Activated CD4-positive, alpha-beta T cell treated with anti-CD3 and anti-CD28 coated beads, Interleukin-2, amount 50 U/mL, for 16 hours (primary cell): ENCODE measurements around the gene CDC14B.

Experiments
- DNase-seq: peaks from one replicate; pipeline ENCODE4 v3.0.0-alpha.2; 2020

Gene CDC14B

GRCh38 chr9:96500696-96501632 is 118.7 kb downstream of the CDC14B start:
- DNase-seq: no peak

DNA sequence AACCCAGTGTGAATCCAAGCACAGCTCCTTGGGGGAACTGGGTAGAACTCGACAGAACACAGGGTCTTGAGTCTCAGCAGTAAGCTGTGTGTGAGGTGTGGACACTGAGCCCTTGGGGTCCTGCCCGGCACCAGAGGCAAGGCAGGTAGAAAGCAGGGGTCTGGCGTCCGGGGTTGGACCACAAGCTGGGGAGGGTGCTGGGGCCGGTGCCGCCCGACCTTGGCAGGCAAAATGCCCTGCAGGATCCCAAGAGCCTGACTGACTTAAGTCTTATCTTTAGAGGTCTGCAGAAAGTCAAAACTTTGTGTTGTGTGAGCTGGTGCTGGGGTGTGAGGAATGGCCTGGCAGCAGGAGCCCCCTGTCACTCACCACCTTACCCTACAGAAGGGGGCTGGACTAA is 120.4 kb downstream of the CDC14B start:
- no peak for DNase-seq

- DNase-seq: no peak
Measured at GRCh38 chr9:96498796-96499195, 120.8 kb downstream of the CDC14B start.

GRCh38 chr9:96497117-96497399 is 122.6 kb downstream of the CDC14B start:
- DNase-seq: no peak

DNA sequence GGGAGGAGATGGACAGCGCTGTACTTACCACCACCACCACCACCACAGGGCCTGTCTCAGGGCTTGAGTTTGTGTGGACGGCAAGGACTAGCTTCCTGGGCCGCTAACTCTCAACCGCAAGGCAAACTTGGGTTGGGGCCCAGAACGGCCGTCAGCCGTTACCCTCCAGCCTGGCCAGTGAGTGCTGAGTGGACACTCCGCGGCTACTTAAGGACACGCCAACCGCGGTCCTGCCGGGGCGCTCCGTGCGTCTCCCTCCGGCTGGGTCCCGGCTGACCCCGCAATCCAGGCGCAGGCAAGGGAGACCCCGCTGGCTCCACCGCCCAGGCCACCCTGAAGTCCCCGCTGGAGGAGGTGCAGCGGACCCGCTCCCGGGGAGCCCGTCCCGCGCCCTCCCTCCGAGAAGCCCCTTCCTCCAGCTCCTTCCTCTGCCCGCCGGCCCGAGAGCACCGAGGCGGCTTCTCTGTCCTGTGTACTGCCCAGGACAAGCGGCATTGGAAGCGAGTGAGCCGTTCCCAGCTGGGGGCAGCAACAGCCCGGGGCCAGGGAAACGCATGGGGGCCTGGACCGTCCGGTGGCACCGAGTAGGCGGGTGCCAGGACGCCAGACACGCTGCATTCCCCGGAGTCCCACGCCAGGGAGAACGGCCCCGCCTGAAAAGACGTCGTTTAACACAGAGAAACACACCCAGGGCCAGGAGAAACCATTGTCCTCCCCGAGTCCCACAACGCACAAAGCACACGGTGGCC is 123.1 kb downstream of the CDC14B start:
- no peak for DNase-seq

- DNase-seq: no peak
Measured at GRCh38 chr9:96495341-96495740, 124.3 kb downstream of the CDC14B start.

- DNase-seq: no peak
Measured at GRCh38 chr9:96494215-96494800, 125.3 kb downstream of the CDC14B start.

- DNase-seq: no peak
Measured at GRCh38 chr9:96493757-96494156, 125.9 kb downstream of the CDC14B start.

DNA sequence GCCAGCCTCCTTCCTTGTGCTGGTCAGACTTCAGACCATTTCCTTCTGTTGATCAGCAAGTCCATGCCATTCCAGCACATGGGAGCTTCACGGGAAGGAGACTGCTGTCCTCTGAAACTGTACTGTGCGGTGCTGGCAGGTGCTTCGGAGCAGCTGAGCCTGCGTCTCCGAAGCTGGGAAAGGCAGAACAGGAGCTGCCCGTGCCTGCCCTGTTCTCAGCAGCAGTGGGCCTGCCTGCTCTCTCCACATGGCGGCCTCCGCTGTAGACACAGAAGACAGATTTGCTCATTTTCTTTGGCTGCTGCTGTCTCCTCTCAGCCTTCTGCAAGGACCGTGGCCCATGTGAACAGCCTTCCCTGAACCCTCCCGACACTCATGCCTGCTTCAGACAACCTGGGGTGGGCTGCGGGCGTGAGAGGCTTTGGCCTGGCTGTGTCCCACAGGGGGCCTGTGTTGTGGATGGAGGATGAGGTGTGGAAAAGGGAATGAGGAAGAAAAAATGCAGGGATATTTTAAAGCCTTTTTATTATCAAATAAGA is 126.6 kb downstream of the CDC14B start:
- DNase-seq: no peak

GRCh38 chr9:96491880-96492525 is 127.6 kb downstream of the CDC14B start:
- DNase-seq: no peak

DNA sequence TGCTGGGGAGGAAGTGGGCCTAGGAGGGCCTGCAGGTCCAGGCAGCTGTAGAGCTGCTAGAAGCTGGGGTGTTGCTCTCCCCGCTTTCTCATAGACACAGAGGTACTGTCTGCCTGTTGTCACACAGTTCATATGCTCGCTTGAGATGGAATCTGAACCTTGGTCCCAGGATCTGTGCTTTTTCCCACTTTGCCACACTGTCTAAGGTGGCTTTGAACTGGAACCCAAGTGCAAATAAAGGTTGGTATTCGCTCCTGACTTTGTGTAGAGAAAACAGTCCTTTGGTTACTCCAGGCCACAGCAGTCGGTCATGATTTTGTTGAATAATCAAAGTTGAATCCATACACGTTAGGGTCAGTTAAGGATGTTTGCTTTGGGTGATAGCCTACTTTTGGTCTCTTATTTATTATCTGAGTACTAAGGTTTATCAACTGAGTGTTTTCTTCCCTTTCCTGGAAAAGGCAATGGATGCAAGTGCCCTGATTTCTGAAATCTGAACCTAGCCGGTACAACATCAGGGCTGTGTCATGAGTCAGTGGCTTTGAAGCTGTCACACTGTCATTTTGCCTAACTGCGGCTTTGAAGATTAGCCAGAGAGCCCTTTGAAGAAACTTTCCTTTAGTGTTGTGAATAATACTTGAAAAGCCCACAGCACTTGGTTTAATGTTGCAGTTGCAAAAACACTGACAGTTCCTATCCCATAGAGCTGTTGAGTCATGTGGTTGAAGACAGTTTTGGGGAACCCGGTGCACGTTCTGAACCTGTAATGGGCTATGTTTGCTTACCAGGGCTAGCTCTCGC is 128.4 kb downstream of the CDC14B start:
- DNase-seq: peak; percentile 71

DNA sequence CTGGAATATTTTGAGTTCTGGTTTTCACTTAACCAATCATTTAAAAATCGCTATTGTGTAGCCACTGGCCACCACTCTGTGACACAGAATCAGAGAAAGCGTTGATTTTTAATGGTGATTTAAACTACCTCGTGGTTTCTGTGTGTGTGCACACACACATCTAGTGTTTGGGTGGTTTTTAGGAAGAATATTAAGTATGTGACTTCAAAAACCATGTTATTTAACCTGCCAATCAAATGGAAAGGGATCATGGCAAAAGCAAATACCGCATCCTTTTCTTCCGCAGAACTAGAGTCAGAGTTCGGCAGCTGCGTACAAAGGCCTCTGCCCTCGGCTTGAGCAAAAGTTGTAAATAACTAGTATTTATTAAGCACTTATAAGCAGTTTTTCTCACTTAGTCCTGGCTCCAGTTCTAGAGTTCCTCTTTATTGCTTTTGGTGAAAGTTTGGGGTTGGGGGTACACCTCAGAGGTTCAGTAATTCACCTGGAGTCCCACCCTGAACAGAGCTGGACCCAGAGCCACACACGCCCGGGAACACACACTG is 129.0 kb downstream of the CDC14B start:
- no peak for DNase-seq

GRCh38 chr9:96489482-96489979 is 130.1 kb downstream of the CDC14B start:
- no peak for DNase-seq

DNA sequence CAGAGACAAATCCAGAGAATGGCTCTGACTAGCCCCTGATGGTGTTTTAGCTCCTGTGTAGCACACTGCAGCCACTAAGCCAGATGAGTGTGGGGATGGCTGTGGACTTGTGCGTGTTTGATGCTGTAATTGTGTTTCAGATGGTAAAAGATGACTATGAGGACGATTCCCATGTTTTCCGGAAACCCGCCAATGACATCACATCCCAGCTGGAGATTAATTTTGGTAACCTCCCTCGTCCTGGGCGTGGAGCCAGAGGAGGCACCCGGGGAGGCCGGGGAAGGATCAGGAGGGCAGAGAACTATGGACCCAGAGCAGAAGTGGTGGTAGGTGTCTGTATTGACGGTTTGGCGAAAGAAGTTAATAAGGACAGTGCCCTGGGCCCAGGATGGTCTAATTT is 131.7 kb downstream of the CDC14B start:
- DNase-seq: no peak

GRCh38 chr9:96487029-96487396 is 132.6 kb downstream of the CDC14B start:
- DNase-seq: no peak

DNA sequence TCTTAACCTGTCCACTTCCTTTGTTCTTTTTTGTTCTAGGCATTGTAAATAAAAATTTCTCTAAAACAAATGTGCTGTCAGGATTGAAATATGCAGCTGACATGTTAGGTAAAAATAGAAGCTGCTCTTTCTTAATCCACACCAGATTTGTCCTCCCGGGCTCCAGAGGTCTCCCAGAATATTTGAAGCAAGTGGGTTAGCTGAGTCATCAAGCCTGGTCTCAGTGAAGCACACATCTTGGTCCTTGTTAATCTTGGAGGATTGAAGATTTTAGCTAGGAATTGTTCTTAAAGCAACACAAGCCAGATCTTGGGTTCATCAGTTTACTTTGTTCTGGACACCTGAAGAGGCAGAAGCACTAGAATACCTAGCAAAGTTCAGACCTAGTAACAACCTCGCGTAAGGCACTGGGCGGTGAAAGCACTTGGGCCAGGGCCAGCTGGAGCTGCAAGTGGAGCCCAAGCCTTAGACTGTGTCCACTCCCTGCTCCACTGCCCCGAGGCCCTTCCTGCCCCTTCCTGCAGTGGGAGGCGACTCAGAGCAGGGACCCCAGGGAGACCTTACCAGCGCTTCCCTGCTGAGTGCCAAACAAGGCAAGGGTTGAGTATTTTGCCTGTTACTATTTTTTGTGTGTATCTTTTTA is 133.1 kb downstream of the CDC14B start:
- no peak for DNase-seq

DNA sequence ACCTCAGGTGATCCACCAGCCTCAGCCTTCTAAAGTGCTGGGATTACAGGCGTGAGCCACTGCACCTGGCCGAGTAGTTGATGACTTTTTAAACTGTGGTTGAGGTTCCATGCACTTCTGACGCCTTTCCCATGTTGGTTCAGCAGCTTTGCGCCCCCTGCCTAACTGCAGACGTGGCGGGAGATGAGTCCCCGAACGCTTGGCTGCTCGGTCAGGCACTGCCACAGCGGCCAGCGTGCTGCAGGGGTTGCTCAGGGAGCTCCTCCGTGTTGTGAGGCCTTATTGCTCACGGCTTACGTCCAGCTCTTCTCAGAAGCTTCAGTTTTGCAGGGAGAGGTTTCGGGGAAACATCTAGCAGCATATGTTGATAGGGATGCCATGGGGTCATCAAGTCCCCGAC is 134.4 kb downstream of the CDC14B start:
- DNase-seq: no peak

DNA sequence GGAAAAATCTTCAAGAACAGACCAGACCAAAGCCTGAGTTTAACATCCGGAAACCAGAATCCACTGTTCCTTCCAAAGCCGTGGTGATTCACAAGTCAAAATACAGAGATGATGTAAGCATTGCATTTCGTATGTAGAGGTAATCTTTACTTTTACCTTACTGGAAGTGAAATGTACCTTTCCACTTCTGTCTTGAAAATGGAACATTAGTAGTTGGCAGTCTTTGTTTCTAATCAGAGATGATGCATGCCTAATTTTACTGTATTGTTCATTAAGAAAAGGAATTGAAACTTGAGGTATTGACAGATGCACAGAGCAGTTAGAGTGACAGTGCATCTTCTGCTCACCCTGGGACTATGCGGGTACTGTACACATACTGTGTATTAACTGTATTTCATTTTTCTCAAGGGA is 135.1 kb downstream of the CDC14B start:
- DNase-seq: peak; percentile 78

GRCh38 chr9:96483733-96484390 is 135.8 kb downstream of the CDC14B start:
- no peak for DNase-seq

- no peak for DNase-seq
Measured at GRCh38 chr9:96483197-96483596, 136.4 kb downstream of the CDC14B start.

DNA sequence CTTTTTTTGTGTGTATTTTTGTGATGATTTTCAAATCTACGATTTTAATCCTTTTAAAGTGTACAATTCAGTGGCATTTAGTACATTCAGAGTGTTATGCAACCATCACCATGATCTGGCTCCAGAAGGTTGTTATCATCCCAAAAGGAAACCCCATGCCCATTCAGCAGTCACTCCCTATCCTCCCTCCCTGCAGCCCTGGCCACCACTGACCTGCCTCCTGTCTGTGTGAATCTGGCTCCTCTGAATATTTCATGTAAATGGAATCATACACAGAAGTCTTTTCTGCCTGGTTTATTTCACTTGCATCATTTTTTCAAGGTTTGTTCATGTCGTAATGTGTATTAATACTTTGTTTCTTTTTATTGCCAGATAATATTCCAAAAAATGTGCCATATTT is 137.2 kb downstream of the CDC14B start:
- no peak for DNase-seq
